Caco-2 (cell line): ENCODE data around the gene ATOH1. TPM values are rescaled to one million over a fixed set of nuclear protein-coding genes. Genes with fewer than 3 reads are reported as not detected.

Experiments used
- BruUV-seq: library from RNA; stranded (reverse); fragments of 400-500 nt; replicated peaks from 2 replicates; lab custom pipeline; 2021; lab: Mats Ljungman, UMichigan
- CTCF ChIA-PET: fragments of 300-600 bp; sonication (Branson Sonifier 250); formaldehyde crosslinking; loops from one replicate; lab custom pipeline; 2022; ENCODE audit warnings: antibody characterized with exemption; lab: Charles Lee
- POLR2A ChIA-PET: fragments of 300-600 bp; sonication (Branson Sonifier 250); formaldehyde crosslinking; loops from one replicate; lab custom pipeline; 2022; ENCODE audit warnings: antibody characterized with exemption; lab: Charles Lee
- DNase-seq, 2 experiments: peaks; one replicate each; pipeline versions ENCODE4 v3.0.0 to v3.0.0-alpha.2; 2020 to 2022
- H3K27me3 ChIP-seq: replicated peaks from 2 replicates; pipeline ENCODE4 v1.6.0; 2011; ENCODE audit warnings: low read length; ENCODE audit not compliant: control insufficient read depth, insufficient read depth
- H3K36me3 ChIP-seq: 2 replicates; pipeline ENCODE4 v1.5.1; 2011; ENCODE audit warnings: low read length; ENCODE audit not compliant: control insufficient read depth, insufficient read depth
- H3K4me1 ChIP-seq: fragments of 250-450 bp; sonication (Bioruptor Pico); 2 replicates; pipeline ENCODE4 v1.5.1; 2020; ENCODE audit warnings: mild to moderate bottlenecking
- H3K4me3 ChIP-seq: 2 replicates; pipeline ENCODE4 v1.5.1; 2011; ENCODE audit warnings: low read depth, mild to moderate bottlenecking, control low read depth, low read length
- H3K9me3 ChIP-seq: fragments of 250-450 bp; sonication (Bioruptor Pico); 2 replicates; pipeline ENCODE4 v1.5.1; 2020; ENCODE audit warnings: mild to moderate bottlenecking, moderate library complexity
- H3K27ac Mint-ChIP-seq: one replicate; pipeline ENCODE4 v1.8.0; 2022; ENCODE audit warnings: mixed read lengths; ENCODE audit not compliant: unreplicated experiment
- H3K27me3 Mint-ChIP-seq: one replicate; pipeline ENCODE4 v1.8.0; 2022; ENCODE audit warnings: mixed read lengths; ENCODE audit not compliant: insufficient read depth, unreplicated experiment
- H3K36me3 Mint-ChIP-seq: one replicate; pipeline ENCODE4 v1.8.0; 2022; ENCODE audit warnings: mild to moderate bottlenecking, mixed read lengths; ENCODE audit not compliant: insufficient read depth, unreplicated experiment
- H3K4me1 Mint-ChIP-seq: one replicate; pipeline ENCODE4 v1.8.0; 2022; ENCODE audit warnings: low read depth, mixed read lengths; ENCODE audit not compliant: unreplicated experiment
- H3K4me3 Mint-ChIP-seq: one replicate; pipeline ENCODE4 v1.8.0; 2022; ENCODE audit warnings: mild to moderate bottlenecking, moderate library complexity, mixed read lengths; ENCODE audit not compliant: unreplicated experiment
- H3K9me3 Mint-ChIP-seq: one replicate; pipeline ENCODE4 v1.8.0; 2022; ENCODE audit warnings: mixed read lengths; ENCODE audit not compliant: unreplicated experiment
- intact Hi-C: fragments of 100-400 bp; cut with micrococcal nuclease; formaldehyde crosslinking; loops from one replicate; pipeline ENCODE4 v1.10.0; 2022; ENCODE audit not compliant: unreplicated experiment
- total RNA-seq: library from RNA; stranded (reverse); gene quantifications from 2 replicates; pipeline ENCODE4 v1.2.3, GENCODE V29; 2022
- TF ChIP-seq, protein P1 (sequence below), 2 experiments: fragments of 200-600 bp in 1 of 2; IDR thresholded peaks; 1 replicate in 1 of 2; 2 replicates in 1 of 2; pipeline versions ENCODE4 v1.5.1 to v1.8.0; 2011 to 2022; ENCODE audit warnings: antibody characterized with exemption in 1 of 2, control low read depth in 1 of 2, inconsistent platforms in 1 of 2, low read depth in 1 of 2, low read length in 1 of 2, mild to moderate bottlenecking in 1 of 2, moderate library complexity in 1 of 2; ENCODE audit not compliant: insufficient read depth in 1 of 2, severe bottlenecking in 1 of 2, unreplicated experiment in 1 of 2

ATOH1 gene
- total RNA-seq, 1 experiment from 2014 or later = not detected

DNA sequence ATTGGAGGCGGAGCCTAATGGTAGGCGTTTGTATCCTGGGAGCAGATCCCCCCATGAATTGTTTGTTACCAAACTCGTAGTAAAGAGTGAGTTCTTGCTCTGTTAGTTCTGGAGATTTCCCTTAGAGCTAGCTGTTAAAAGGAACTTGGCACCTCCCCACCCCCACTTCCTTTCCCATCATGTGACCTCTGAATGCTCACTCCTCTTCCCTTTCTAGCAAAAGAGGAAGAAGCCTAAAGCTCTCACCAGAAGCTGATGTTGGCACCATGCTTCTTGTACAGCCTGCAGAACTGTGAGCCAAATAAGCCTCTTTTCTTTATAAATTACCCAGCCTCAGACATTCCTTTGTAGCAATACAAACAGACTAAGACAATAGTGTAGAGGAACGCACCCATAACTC lies 13.8 kb upstream of the ATOH1 start:
- no peak overlapping the region for H3K27ac Mint-ChIP-seq
- TF ChIP-seq, protein P1, sequence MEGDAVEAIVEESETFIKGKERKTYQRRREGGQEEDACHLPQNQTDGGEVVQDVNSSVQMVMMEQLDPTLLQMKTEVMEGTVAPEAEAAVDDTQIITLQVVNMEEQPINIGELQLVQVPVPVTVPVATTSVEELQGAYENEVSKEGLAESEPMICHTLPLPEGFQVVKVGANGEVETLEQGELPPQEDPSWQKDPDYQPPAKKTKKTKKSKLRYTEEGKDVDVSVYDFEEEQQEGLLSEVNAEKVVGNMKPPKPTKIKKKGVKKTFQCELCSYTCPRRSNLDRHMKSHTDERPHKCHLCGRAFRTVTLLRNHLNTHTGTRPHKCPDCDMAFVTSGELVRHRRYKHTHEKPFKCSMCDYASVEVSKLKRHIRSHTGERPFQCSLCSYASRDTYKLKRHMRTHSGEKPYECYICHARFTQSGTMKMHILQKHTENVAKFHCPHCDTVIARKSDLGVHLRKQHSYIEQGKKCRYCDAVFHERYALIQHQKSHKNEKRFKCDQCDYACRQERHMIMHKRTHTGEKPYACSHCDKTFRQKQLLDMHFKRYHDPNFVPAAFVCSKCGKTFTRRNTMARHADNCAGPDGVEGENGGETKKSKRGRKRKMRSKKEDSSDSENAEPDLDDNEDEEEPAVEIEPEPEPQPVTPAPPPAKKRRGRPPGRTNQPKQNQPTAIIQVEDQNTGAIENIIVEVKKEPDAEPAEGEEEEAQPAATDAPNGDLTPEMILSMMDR (IDR thresholded peaks at IDR 0.05; ENCODE audit: insufficient read depth in 1 of 2, low read depth in 1 of 2, low read length in 1 of 2, severe bottlenecking in 1 of 2, unreplicated experiment in 1 of 2) = no peak
- no peaks in the 10 kb centered on the region for H3K4me1 Mint-ChIP-seq
- H3K9me3 Mint-ChIP-seq = no peaks in the 10 kb centered on the region
- ChIA-PET POLR2A (no interaction called here), CTCF (no interaction called here)
- Histone ChIP-seq H3K9me3 (no peaks in the 10 kb centered on the region), H3K27me3 (no peaks in the 10 kb centered on the region), H3K36me3 (no peaks in the 10 kb centered on the region), H3K4me1 (no peaks in the 10 kb centered on the region), H3K4me3 (no peak overlapping the region)
- H3K4me3 Mint-ChIP-seq = no peak overlapping the region
- H3K36me3 Mint-ChIP-seq = no peaks in the 10 kb centered on the region
- peaks cover 11% of the 10 kb centered on the region for H3K27me3 Mint-ChIP-seq
- no TSS peak for BruUV-seq
- intact Hi-C loops = no loop called here
- no peak for DNase-seq

DNA sequence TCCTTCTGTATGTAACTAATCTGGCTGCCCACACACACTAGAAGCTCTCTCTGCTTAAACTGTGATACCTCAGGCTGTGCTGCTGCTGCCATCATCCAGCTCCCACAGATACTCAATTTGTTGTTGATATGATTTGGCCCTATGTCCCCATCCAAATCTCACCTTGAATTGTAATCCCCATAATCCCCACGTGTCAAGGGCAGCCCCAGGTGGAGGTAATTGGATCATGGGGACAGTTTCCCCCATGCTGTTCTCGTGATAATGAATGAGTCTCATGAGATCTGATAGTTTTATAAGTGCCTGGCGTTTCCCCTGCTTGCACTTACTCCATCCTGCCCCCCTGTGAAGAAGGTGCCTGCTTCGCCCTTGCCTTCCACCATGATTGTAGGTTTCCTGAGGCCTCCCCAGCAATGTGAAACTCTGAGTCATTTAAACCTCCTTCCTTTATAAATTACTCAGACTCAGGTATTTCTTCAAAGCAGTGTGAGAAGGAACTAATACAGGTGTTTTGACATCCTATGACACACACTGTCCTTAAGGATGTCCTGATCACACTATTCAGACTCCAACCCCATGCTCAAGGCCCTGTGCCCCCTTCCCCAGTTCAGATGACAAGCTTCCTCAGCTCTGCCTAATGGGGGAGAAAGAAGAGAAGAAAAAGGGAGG lies 2.9 kb upstream of the ATOH1 start:
- peaks cover 6% of the 10 kb centered on the region for H3K4me1 Mint-ChIP-seq
- CTCF ChIA-PET = no interaction called here
- Histone ChIP-seq H3K4me1 (0 out of 2 replicates have a peak, but pooled peaks cover 7% of the 10 kb centered on the region), H3K27me3 (peaks cover 3% of the 10 kb centered on the region), H3K4me3 (no peak overlapping the region), H3K9me3 (no peaks in the 10 kb centered on the region), H3K36me3 (no peaks in the 10 kb centered on the region)
- no peak overlapping the region for H3K27ac Mint-ChIP-seq
- TF ChIP-seq, protein P1 (IDR thresholded peaks at IDR 0.05; ENCODE audit: insufficient read depth in 1 of 2, low read depth in 1 of 2, low read length in 1 of 2, severe bottlenecking in 1 of 2, unreplicated experiment in 1 of 2) = no peak
- intact Hi-C loops = no loop called here
- no TSS peak for BruUV-seq
- H3K36me3 Mint-ChIP-seq = no peaks in the 10 kb centered on the region
- peaks cover 30% of the 10 kb centered on the region for H3K27me3 Mint-ChIP-seq
- DNase-seq = no peak
- POLR2A ChIA-PET = no interaction called here
- no peak overlapping the region for H3K4me3 Mint-ChIP-seq
- H3K9me3 Mint-ChIP-seq = no peaks in the 10 kb centered on the region

DNA sequence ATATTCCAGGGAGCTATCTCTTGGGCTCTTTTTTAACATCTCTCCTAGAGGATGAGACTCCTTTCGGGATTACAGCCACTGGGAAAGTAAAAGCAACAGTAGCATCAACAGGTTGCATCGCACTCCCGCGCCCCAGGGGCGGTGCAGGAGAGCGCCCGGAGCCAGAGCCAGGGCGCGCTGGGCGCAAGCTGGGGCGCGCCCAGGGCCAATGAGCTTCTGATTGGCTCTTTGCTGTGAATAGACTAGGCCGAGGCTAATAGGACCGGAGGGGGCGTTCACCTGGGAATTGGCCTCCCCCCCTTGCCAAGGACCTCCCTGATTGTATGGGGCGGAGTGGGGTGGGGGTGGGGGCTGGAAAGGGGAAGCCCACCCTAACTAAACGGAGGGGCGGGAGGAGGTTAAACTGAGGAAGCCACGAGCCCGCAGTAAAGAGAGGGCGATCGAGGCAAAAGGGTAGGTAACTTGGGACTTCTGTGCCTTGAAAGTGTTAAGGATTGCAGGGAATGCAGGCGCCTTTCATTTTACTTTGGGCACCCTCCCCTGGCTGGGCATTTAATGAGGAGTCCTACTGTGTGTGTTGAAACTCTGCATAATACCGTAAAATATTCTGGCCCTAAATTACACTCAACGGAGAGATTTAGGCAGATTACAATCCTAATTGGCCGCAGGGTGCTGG lies 1.1 kb upstream of the ATOH1 start:
- H3K4me1 ChIP-seq = 0 out of 2 replicates have a peak, but pooled peaks cover 7% of the 10 kb centered on the region
- H3K9me3 ChIP-seq = no peaks in the 10 kb centered on the region
- Mint-ChIP-seq H3K4me1 (peaks cover 6% of the 10 kb centered on the region), H3K4me3 (peak overlapping the region; percentile 81), H3K27ac (no peak overlapping the region), H3K9me3 (no peaks in the 10 kb centered on the region), H3K27me3 (peaks cover 39% of the 10 kb centered on the region), H3K36me3 (no peaks in the 10 kb centered on the region)
- intact Hi-C loops = no loop called here
- no peak for DNase-seq
- no TSS peak for BruUV-seq
- H3K4me3 ChIP-seq = no peak overlapping the region
- TF ChIP-seq, protein P1 (IDR thresholded peaks at IDR 0.05; ENCODE audit: insufficient read depth in 1 of 2, low read depth in 1 of 2, low read length in 1 of 2, severe bottlenecking in 1 of 2, unreplicated experiment in 1 of 2) = no peak
- CTCF ChIA-PET = no interaction called here
- POLR2A ChIA-PET = no interaction called here
- no peaks in the 10 kb centered on the region for H3K36me3 ChIP-seq
- H3K27me3 ChIP-seq = peaks cover 3% of the 10 kb centered on the region
